AG09309 (cell line): ENCODE data around the gene FGF3.

Experiments used
- DNase-seq: peaks from one replicate; pipeline ENCODE4 v3.0.0-alpha.2; 2010; ENCODE audit warnings: low read depth
- H3K4me3 ChIP-seq: 2 replicates; pipeline ENCODE4 v1.5.1; 2011; ENCODE audit warnings: mild to moderate bottlenecking, low read depth, low read length, moderate library complexity; ENCODE audit not compliant: control insufficient read depth
- CTCF ChIP-seq: IDR thresholded peaks from 2 replicates; pipeline ENCODE4 v1.5.1; 2011; ENCODE audit warnings: mild to moderate bottlenecking, low read depth, low read length, inconsistent platforms; ENCODE audit not compliant: insufficient read depth, control insufficient read depth; ENCODE audit errors: missing control alignments

Gene FGF3

GRCh38 chr11:69825037-69825834, 6.0 kb upstream of the FGF3 start:
- no peak for DNase-seq
- H3K4me3 ChIP-seq = no peak overlapping the region
- no peak for TF ChIP-seq CTCF

DNA sequence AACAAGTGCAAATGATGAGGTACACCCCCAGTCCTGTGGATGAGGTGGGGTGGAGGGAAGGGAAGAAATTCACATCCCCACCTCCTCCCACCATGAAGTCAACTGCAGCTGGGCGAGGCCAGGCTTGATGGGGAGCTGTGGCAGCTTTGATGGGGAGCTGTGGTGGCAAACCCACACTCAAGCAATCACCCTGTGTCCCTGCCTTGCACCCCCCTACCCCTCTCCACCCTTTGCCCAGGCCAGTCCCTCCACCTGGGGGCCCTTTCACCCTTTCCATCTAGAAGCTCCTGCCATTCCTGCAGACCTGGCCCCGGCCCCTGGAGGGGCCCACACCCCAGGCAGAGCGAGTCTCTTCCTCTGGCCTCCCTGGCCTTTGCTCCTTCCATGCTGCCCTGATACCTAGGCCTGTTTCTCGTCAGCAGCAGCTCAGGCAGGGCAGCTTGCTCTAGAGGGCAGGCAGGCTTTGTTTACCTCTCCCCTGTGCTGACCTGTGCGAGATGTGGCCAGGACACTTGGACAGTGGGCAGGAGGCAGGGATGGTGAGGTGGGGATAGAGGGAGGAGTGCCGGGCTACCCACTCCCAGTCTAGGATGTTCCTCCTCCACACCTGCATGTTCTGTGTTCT, 4.5 kb upstream of the FGF3 start:
- no peak for DNase-seq
- no peak for TF ChIP-seq CTCF
- no peak overlapping the region for H3K4me3 ChIP-seq

- no peak overlapping the region for H3K4me3 ChIP-seq
- TF ChIP-seq CTCF = no peak
- no peak for DNase-seq
These were observed 3.7 kb upstream of the FGF3 start for GRCh38 chr11:69822676-69823494.

- DNase-seq = no peak
- TF ChIP-seq CTCF = no peak
- no peak overlapping the region for H3K4me3 ChIP-seq
These were observed 2.4 kb upstream of the FGF3 start for GRCh38 chr11:69821511-69822040.

- no peak for TF ChIP-seq CTCF
- no peak for DNase-seq
These were observed 1.2 kb upstream of the FGF3 start for GRCh38 chr11:69820441-69820840.

DNA sequence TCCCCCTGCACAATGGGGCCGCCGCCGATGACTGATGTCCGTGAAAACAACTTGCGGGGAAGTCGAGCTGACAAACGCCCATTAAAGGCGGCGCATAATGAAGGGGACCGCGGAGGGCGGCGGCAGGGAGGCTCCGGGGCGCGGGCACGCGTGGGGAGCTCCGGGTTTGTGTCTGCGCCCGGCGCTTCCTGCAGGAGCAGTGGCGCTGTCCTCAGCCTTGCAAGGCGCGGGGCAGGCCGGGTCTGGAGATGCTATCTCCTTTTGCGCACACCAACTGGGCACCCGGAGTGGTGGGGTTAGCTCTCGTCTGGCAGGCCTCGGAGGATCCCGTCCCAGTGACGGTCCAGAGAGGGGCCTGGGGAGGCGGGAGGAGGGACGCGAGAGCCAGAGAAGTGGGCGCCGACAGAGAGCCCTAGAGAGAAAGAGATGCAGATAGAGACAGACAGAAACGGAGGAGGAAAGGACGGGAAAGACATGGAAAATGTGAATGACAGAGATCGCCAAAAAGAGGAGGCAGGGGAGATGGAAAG, 390 bp upstream of the FGF3 start:
- no peak overlapping the region for H3K4me3 ChIP-seq
- no peak for TF ChIP-seq CTCF

More at GRCh38 chr11:69820441-69820840, 1.2 kb upstream of the FGF3 start:
- no peak overlapping the region for H3K4me3 ChIP-seq

More for the DNA sequence above, 390 bp upstream of the FGF3 start:
- DNase-seq = no peak
